Renal cortex interstitium (tissue), 3 donors: ENCODE data around the gene TMEM183A. TPM values are rescaled to one million over a fixed set of nuclear protein-coding genes. Genes with fewer than 3 reads are reported as not detected.

Experiments
- polyA plus RNA-seq, 3 donors: library from polyadenylated mRNA; unstranded; fragments of 120-200 nt; gene quantifications; one replicate each; pipeline ENCODE4 v1.2.1, GENCODE V29; 2013; ENCODE audit not compliant: insufficient read length in 3 of 3

TMEM183A gene
- polyA plus RNA-seq, 3 donors = 74.8 to 81.9 (median 75.7) TPM

Other genes starting within 250 kb of the TMEM183A start
- 100 to 1,000 TPM in 2 of 3 donors, 10 to 100 TPM in 1; 90.3 to 112 (median 104) TPM for gene KDM5B, start 199.0 kb upstream of the TMEM183A start, polyA plus RNA-seq
- gene PCAT6, start 196.4 kb upstream of the TMEM183A start, polyA plus RNA-seq = 1 to 10 TPM; 3.8 to 5.6 (median 4.0) TPM
- 10 to 100 TPM in 2 of 3 donors, 1 to 10 TPM in 1; 9.3 to 11.2 (median 11.1) TPM for gene RABIF, start 118.2 kb upstream of the TMEM183A start, polyA plus RNA-seq
- gene KLHL12, start 80.1 kb upstream of the TMEM183A start, polyA plus RNA-seq = 10 to 100 TPM; 37.9 to 47.0 (median 38.3) TPM
- gene ADIPOR1, start 49.1 kb upstream of the TMEM183A start, polyA plus RNA-seq = 10 to 100 TPM; 73.8 to 76.9 (median 75.1) TPM
- 10 to 100 TPM; 45.6 to 47.7 (median 47.2) TPM for gene CYB5R1, start 40.1 kb upstream of the TMEM183A start, polyA plus RNA-seq
- gene PPFIA4, start 19.1 kb downstream of the TMEM183A start, polyA plus RNA-seq = 10 to 100 TPM in 1 of 3 donors, 1 to 10 TPM in 2; 7.4 to 14.9 (median 8.5) TPM
- under 1 TPM in 2 of 3 donors, not detected in 1; 0.20 to 0.30 TPM for gene MYOG, start 78.6 kb downstream of the TMEM183A start, polyA plus RNA-seq
- 1 to 10 TPM; 4.9 to 6.3 (median 6.0) TPM for gene ADORA1, start 120.4 kb downstream of the TMEM183A start, polyA plus RNA-seq
- gene MYBPH, start 168.5 kb downstream of the TMEM183A start, polyA plus RNA-seq = under 1 TPM; 0.23 to 0.30 (median 0.28) TPM
- 10 to 100 TPM in 1 of 3 donors, 1 to 10 TPM in 2; 6.7 to 12.4 (median 9.0) TPM for gene CHI3L1, start 179.3 kb downstream of the TMEM183A start, polyA plus RNA-seq
- gene CHIT1, start 222.3 kb downstream of the TMEM183A start, polyA plus RNA-seq = under 1 TPM; 0.24 to 0.45 (median 0.41) TPM